CD4-positive, alpha-beta T cell (primary cell): ENCODE results near the gene DDI2. TPM values are rescaled to one million over a fixed set of nuclear protein-coding genes. Genes with fewer than 3 reads are reported as not detected.
A peak's percentile ranks its signal among the peaks of the same experiment; 100 is the strongest.

Source experiments
- ATAC-seq: fragments of 200-7000 bp; cut with Tn5 transposase; one replicate; pipeline ENCODE4 v1.10.0; 2022; ENCODE audit warnings: mild to moderate bottlenecking; ENCODE audit not compliant: poor library complexity
- CTCF ChIA-PET: fragments of 350-600 bp; sonication (Branson Sonifier 250); formaldehyde crosslinking; loops from one replicate; lab custom pipeline; 2021; ENCODE audit warnings: antibody characterized with exemption, inconsistent platforms; lab: Charles Lee
- POLR2A ChIA-PET: fragments of 350-600 bp; sonication (Branson Sonifier 250); formaldehyde crosslinking; loops from one replicate; lab custom pipeline; 2021; ENCODE audit warnings: antibody characterized with exemption, inconsistent platforms; lab: Charles Lee
- DNase-seq, 14 experiments: peaks; one replicate each; pipeline ENCODE4 v3.0.0-alpha.2; 2013 to 2020; ENCODE audit warnings: mixed read lengths in 2 of 14
- H3K27ac ChIP-seq, 2 donors: one replicate each; pipeline versions ENCODE4 v1.5.1 to v1.7.0; 2013; ENCODE audit warnings: low read length in 2 of 2, low read depth in 1 of 2, mild to moderate bottlenecking in 1 of 2
- H3K27me3 ChIP-seq, 2 experiments: 1 replicate in 1 of 2; 2 replicates in 1 of 2; pipeline versions ENCODE4 v1.6.1 to v1.7.0; 2013; ENCODE audit warnings: low read length in 2 of 2, control low read depth in 1 of 2, mild to moderate bottlenecking in 1 of 2, moderate library complexity in 1 of 2; ENCODE audit not compliant: insufficient read depth in 2 of 2, control insufficient read depth in 1 of 2
- H3K36me3 ChIP-seq: one replicate; pipeline ENCODE4 v1.6.1; 2013; ENCODE audit warnings: low read length, control low read depth; ENCODE audit not compliant: insufficient read depth
- H3K4me1 ChIP-seq: one replicate; pipeline ENCODE4 v1.6.1; 2013; ENCODE audit warnings: low read length, control low read depth; ENCODE audit not compliant: insufficient read depth
- H3K4me3 ChIP-seq: one replicate; pipeline ENCODE4 v1.5.1; 2013; ENCODE audit warnings: mild to moderate bottlenecking, low read length, moderate library complexity
- H3K9me3 ChIP-seq, 2 experiments: 1 replicate in 1 of 2; 2 replicates in 1 of 2; pipeline versions ENCODE4 v1.6.1 to v1.7.0; 2013; ENCODE audit warnings: low read length in 2 of 2, mild to moderate bottlenecking in 2 of 2, control low read depth in 1 of 2, moderate library complexity in 1 of 2; ENCODE audit not compliant: control insufficient read depth in 1 of 2, insufficient read depth in 1 of 2
- H3K27ac Mint-ChIP-seq: one replicate; pipeline ENCODE4 v1.8.0; 2020; ENCODE audit warnings: mixed read lengths
- H3K27me3 Mint-ChIP-seq: one replicate; pipeline ENCODE4 v1.8.0; 2021; ENCODE audit warnings: mixed read lengths
- H3K36me3 Mint-ChIP-seq: one replicate; pipeline ENCODE4 v1.8.0; 2021; ENCODE audit warnings: low read depth, mixed read lengths
- H3K4me1 Mint-ChIP-seq: one replicate; pipeline ENCODE4 v1.8.0; 2021; ENCODE audit warnings: low read depth, mixed read lengths
- H3K4me3 Mint-ChIP-seq: one replicate; pipeline ENCODE4 v1.8.0; 2020; ENCODE audit warnings: mild to moderate bottlenecking, mixed read lengths
- H3K9me3 Mint-ChIP-seq: one replicate; pipeline ENCODE4 v1.8.0; 2020; ENCODE audit warnings: mixed read lengths
- CTCF ChIP-seq: fragments of 200-600 bp; IDR thresholded peaks from one replicate; pipeline ENCODE4 v1.8.0; 2022; ENCODE audit warnings: antibody characterized with exemption, mild to moderate bottlenecking
- intact Hi-C, 2 experiments: fragments of 100-400 bp; cut with DNase I in 1 of 2; cut with micrococcal nuclease in 1 of 2; formaldehyde crosslinking; loops; one replicate each; pipeline versions ENCODE4 v1.15.1 to v1.9.0; 2023 to 2025; cut with DNase I, micrococcal nuclease
- total RNA-seq, 174 experiments: library from RNA in 2 of 174; stranded (reverse) in 2 of 174; gene quantifications; one replicate each; pipeline ENCODE4 v1.2.3 and lab custom pipeline; 2021 to 2026

Gene DDI2
- total RNA-seq, 2 experiments from 2014 or later: 24.2 to 29.9 TPM

DNA sequence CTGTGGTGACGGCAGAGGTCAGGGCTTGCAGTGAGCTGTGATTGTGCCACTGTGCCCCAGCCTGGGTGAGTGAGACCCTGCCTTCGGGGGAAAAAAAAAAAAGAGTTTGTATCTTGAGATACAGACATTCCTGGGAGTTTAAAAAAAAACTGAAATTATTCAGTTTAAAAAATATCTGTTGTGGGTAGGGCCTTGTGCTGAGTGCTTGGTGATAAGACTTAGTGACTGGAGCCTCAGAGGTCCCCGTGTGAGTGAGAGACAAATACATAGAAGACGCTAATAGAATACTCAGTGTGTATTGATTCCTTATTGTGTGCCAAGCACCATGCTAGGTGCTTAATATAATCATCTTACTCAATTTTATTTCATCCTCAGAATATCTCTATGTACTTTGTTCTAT lies 22.7 kb downstream of the DDI2 start:
- H3K27me3 Mint-ChIP-seq: no peaks in the 10 kb centered on the region
- H3K4me1 Mint-ChIP-seq: peaks cover 4% of the 10 kb centered on the region
- intact Hi-C loops: no loop called here
- ATAC-seq: no peak
- TF ChIP-seq CTCF: no peak
- peaks cover 78% of the 10 kb centered on the region for H3K36me3 ChIP-seq
- CTCF ChIA-PET: no interaction called here
- no peak for DNase-seq
- H3K9me3 ChIP-seq: no peaks in the 10 kb centered on the region
- POLR2A ChIA-PET: no interaction called here
- H3K27me3 ChIP-seq: no peaks in the 10 kb centered on the region
- no peak overlapping the region for H3K4me3 Mint-ChIP-seq
- no peak overlapping the region for H3K4me3 ChIP-seq
- H3K27ac Mint-ChIP-seq: no peak overlapping the region
- no peaks in the 10 kb centered on the region for H3K9me3 Mint-ChIP-seq
- H3K36me3 Mint-ChIP-seq: peaks cover 89% of the 10 kb centered on the region
- H3K27ac ChIP-seq: no peak overlapping the region
- H3K4me1 ChIP-seq: no peaks in the 10 kb centered on the region

DNA sequence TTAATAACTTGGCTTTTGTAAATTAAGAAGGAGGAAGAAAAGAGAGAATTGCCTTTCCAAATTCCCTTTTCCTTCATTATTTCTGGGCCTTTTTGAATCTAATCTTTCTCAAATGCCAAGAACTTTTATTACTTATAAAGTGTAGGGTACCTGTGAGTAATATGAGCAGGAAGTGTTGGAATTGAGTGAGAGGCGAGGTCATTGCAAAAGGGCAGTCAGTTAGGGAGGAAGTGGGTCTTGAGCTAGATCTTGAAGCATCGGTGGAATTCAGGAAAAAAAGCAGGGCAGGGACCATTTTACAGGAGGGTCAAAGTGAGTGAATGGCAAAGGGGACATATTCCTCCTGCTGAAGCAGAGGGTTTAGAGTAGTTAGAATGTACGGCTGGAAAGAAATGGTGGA lies 23.4 kb downstream of the DDI2 start:
- DNase-seq (no peak), ATAC-seq (no peak)
- H3K36me3 ChIP-seq: peaks cover 78% of the 10 kb centered on the region
- POLR2A ChIA-PET: no interaction called here
- Mint-ChIP-seq H3K36me3 (peaks cover 91% of the 10 kb centered on the region), H3K9me3 (no peaks in the 10 kb centered on the region), H3K27ac (peak overlapping the region; percentile 40), H3K4me3 (no peak overlapping the region), H3K4me1 (peaks cover 9% of the 10 kb centered on the region), H3K27me3 (no peaks in the 10 kb centered on the region)
- H3K4me3 ChIP-seq: no peak overlapping the region
- intact Hi-C loops: no loop called here
- no peaks in the 10 kb centered on the region for H3K4me1 ChIP-seq
- CTCF ChIA-PET: no interaction called here
- no peaks in the 10 kb centered on the region for H3K27me3 ChIP-seq
- TF ChIP-seq CTCF: no peak
- no peak overlapping the region for H3K27ac ChIP-seq
- H3K9me3 ChIP-seq: no peaks in the 10 kb centered on the region

GRCh38 chr1:15649937-15650336 lies 32.7 kb downstream of the DDI2 start:
- POLR2A ChIA-PET: no interaction called here
- no peak for ATAC-seq
- DNase-seq: no peak
- intact Hi-C loops: no loop called here
- no peaks in the 10 kb centered on the region for H3K4me1 ChIP-seq
- CTCF ChIA-PET: no interaction called here
- H3K27me3 ChIP-seq: no peaks in the 10 kb centered on the region
- TF ChIP-seq CTCF: no peak
- peaks cover 86% of the 10 kb centered on the region for H3K36me3 Mint-ChIP-seq
- no peak overlapping the region for H3K4me3 ChIP-seq
- H3K27ac Mint-ChIP-seq: no peak overlapping the region
- H3K9me3 ChIP-seq: no peaks in the 10 kb centered on the region
- peaks cover 68% of the 10 kb centered on the region for H3K36me3 ChIP-seq
- H3K4me3 Mint-ChIP-seq: no peak overlapping the region
- H3K4me1 Mint-ChIP-seq: peaks cover 13% of the 10 kb centered on the region
- no peaks in the 10 kb centered on the region for H3K9me3 Mint-ChIP-seq
- H3K27me3 Mint-ChIP-seq: no peaks in the 10 kb centered on the region
- no peak overlapping the region for H3K27ac ChIP-seq
